Activated gamma-delta T cell treated with Interleukin-2 at 50 U/mL for 16 hours (primary cell): ENCODE results near the gene JMJD7.

ENCODE experiments used
- DNase-seq: peaks from one replicate; pipeline ENCODE4 v3.0.0-alpha.2; 2020

The JMJD7 gene

DNA sequence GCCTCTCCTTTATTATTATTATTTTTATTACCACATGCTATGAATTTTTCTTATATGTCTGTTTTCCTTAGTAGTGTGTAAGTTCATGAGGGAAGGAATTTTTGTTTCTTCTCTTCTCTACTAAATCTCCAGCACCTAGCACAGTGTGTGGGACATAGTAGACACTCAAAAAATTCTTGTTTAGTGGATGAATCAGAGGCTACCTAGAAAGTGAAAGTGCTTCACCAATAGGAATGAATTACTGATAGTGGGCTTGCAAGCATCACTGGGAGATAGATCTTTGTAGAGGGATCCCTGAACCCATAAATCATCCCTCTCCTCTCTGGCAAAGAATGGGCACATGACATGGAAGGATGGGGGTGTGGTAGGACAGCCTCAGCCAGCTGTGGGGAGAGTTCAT lies 57.4 kb downstream of the JMJD7 start:
- DNase-seq = no peak

DNA sequence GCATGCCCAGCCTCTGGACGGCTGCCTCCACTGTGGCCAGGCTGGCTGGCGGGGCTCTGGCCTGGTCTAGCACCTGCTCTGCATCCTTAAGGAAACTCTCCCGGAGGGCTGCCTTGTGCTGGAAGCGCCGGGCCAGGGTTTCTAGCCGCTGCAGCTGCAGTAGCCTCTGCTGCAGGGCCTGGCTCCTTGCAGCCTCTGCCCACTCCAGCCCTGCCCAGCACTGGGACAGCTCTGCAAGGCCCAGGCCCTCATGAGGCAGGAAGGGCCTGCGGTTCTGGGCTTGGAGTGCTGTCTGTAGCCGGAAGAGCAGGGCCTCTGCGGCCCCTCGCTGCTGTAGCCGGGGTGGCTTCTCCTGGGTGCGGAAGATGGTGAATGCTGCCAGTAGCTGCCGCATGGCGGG lies 57.9 kb downstream of the JMJD7 start:
- DNase-seq = no peak

DNA sequence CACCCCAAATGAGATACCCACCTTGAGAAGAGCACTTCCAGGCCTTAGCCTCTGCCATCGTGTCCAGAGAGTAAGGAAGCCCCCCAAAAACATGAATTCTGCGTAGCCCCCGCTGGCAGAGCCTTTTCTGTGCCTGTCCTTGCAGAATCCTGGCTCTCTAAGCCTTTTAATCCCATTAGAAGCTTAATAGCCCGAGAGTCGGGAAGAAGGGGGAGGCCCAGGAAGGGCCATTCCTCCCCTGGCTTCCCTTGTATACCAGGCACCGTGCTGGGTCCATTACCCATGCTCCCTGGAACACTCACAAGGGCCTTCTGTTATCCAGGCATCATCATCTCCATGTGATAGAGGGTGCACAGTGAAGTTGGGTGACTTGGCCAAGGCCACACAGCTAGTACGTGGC lies 58.8 kb downstream of the JMJD7 start:
- no peak for DNase-seq

DNA sequence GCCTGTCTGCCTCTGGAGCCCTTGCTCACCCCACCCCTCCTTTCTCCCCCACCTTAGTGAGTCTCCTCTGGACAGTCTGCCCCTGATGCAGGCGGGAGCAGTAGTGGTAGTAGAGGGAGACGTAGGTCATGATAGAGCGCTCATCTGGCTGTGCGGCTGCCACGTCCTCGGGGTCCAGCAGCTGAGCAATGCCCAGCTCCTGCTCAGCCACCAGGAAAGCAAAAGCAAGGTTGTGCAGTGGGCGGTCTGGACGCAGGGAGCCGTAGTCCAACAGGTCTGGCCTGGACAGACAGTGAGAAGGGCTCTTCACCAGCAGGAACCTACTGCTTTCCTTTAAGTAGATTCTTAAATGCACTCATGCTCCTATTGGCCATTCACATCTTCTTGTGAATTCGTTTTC lies 59.3 kb downstream of the JMJD7 start:
- DNase-seq = no peak
